HepG2 (cell line): ENCODE measurements around the gene PIP4K2B. TPM values are rescaled to one million over a fixed set of nuclear protein-coding genes. Genes with fewer than 3 reads are reported as not detected.

ENCODE experiments used
- ATAC-seq: fragments of 200-7000 bp; cut with Tn5 transposase; 3 replicates; pipeline ENCODE4 v1.9.1; 2020; ENCODE audit warnings: mild to moderate bottlenecking, moderate library complexity
- BruUV-seq: library from RNA; stranded (reverse); fragments of 400-500 nt; replicated peaks from 2 replicates; lab custom pipeline; 2021; lab: Mats Ljungman, UMichigan
- CTCF ChIA-PET: fragments of 300-600 bp; formaldehyde crosslinking; extraction: SDS; loops from one replicate; lab custom pipeline; 2021; ENCODE audit warnings: low total read pairs, inconsistent platforms, low intra/inter-chr PET ratio; lab: Yijun Ruan, JAX
- POLR2A ChIA-PET: fragments of 350-600 bp; sonication (Branson Sonifier 250); formaldehyde crosslinking; loops from one replicate; lab custom pipeline; 2020; ENCODE audit warnings: antibody characterized with exemption, inconsistent platforms; lab: Yijun Ruan, JAX
- DNase-seq: peaks from one replicate; pipeline ENCODE4 v3.0.0-alpha.2; 2015; ENCODE audit warnings: low spot score
- FAIRE-seq: peaks from 3 replicates; lab custom pipeline; 2011; peaks lifted over from hg19 to GRCh38; lab: Jason Lieb, UNC
- H2AFZ ChIP-seq: one replicate; pipeline ENCODE4 v1.6.1; 2011; ENCODE audit warnings: low read length, inconsistent platforms
- H3K27ac ChIP-seq: fragments of 300-600 bp; 3 replicates; pipeline ENCODE4 v1.8.0; 2011; ENCODE audit warnings: mixed run types, mild to moderate bottlenecking, mixed read lengths, low read length, inconsistent platforms; ENCODE audit not compliant: insufficient read depth; ENCODE audit errors: extremely low read length
- H3K27me3 ChIP-seq, 2 experiments: fragments of 200-600 bp in 1 of 2; 2 replicates in 1 of 2; 3 replicates in 1 of 2; pipeline versions ENCODE4 v1.6.0 to v1.8.0; 2011; ENCODE audit warnings: low read length in 2 of 2, mild to moderate bottlenecking in 2 of 2, moderate library complexity in 2 of 2, inconsistent platforms in 1 of 2; ENCODE audit not compliant: insufficient read depth in 2 of 2, control insufficient read depth in 1 of 2
- H3K36me3 ChIP-seq, 2 experiments: fragments of 200-600 bp in 1 of 2; replicated peaks in 1 of 2; 2 replicates in 1 of 2; 3 replicates in 1 of 2; pipeline versions ENCODE4 v1.5.1 to v1.8.0; 2011; ENCODE audit warnings: low read length in 2 of 2, inconsistent platforms in 1 of 2; ENCODE audit not compliant: insufficient read depth in 2 of 2, control insufficient read depth in 1 of 2
- H3K4me1 ChIP-seq: 2 replicates; pipeline ENCODE4 v1.5.1; 2012; ENCODE audit warnings: low read length, inconsistent platforms; ENCODE audit not compliant: insufficient read depth
- H3K4me2 ChIP-seq: 2 replicates; pipeline ENCODE4 v1.6.0; 2011; ENCODE audit warnings: low read depth, low read length, inconsistent platforms
- H3K4me3 ChIP-seq, 3 experiments: fragments of 200-600 bp in 1 of 3; sonication (generic), shearing (Covaris generic) in 1 of 3; replicated peaks in 1 of 3; 2 replicates each; pipeline ENCODE4 v1.5.1; 2011 to 2016; ENCODE audit warnings: low read length in 3 of 3, inconsistent platforms in 2 of 3, low read depth in 2 of 3, mild to moderate bottlenecking in 2 of 3, control low read depth in 1 of 3, mixed read lengths in 1 of 3; ENCODE audit not compliant: insufficient read depth in 1 of 3
- H3K79me2 ChIP-seq: one replicate; pipeline ENCODE4 v1.6.1; 2011; ENCODE audit warnings: low read length, inconsistent platforms; ENCODE audit not compliant: insufficient read depth
- H3K9ac ChIP-seq: 2 replicates; pipeline ENCODE4 v1.6.0; 2011; ENCODE audit warnings: mild to moderate bottlenecking, low read depth, low read length, inconsistent platforms; ENCODE audit not compliant: insufficient read depth
- H3K9me3 ChIP-seq: 2 replicates; pipeline ENCODE4 v1.5.1; 2012; ENCODE audit warnings: mild to moderate bottlenecking, low read length
- H4K20me1 ChIP-seq: 2 replicates; pipeline ENCODE4 v1.6.0; 2011; ENCODE audit warnings: inconsistent platforms, mild to moderate bottlenecking, low read length, moderate library complexity; ENCODE audit not compliant: insufficient read depth
- AGO2 ChIP-seq: fragments of 200-400 bp; formaldehyde crosslinking; optimal IDR thresholded peaks from 2 replicates; pipeline ENCODE3; 2017; ENCODE audit warnings: mild to moderate bottlenecking, low read depth, low read length, moderate library complexity
- AKAP8 ChIP-seq: sonication (generic); formaldehyde crosslinking; IDR thresholded peaks from 2 replicates; pipeline ENCODE4 v1.5.1; 2020; ENCODE audit warnings: mild to moderate bottlenecking, missing genetic modification reagents
- DZIP1 ChIP-seq: sonication (generic); formaldehyde crosslinking; IDR thresholded peaks from 2 replicates; pipeline ENCODE4 v1.5.0; 2020; ENCODE audit warnings: mild to moderate bottlenecking, missing genetic modification reagents
- FOXA1 ChIP-seq, 2 experiments: fragments of 450-650 bp in 1 of 2; sonication (generic) in 1 of 2; formaldehyde crosslinking in 1 of 2; IDR thresholded peaks; 2 replicates each; pipeline versions ENCODE4 v1.4.0 to v1.6.1; 2016 to 2020; ENCODE audit warnings: missing genetic modification reagents in 1 of 2
- KDM3A ChIP-seq: IDR thresholded peaks from 2 replicates; pipeline ENCODE4 v1.6.1; 2018; ENCODE audit warnings: low read depth, missing compliant biosample characterization
- KLF13 ChIP-seq: sonication (generic); formaldehyde crosslinking; IDR thresholded peaks from 2 replicates; pipeline ENCODE4 v1.4.0; 2020; ENCODE audit warnings: mild to moderate bottlenecking, missing genetic modification reagents
- MEIS2 ChIP-seq: sonication (generic); formaldehyde crosslinking; IDR thresholded peaks from 2 replicates; pipeline ENCODE4 v1.9.0; 2021; ENCODE audit warnings: mild to moderate bottlenecking, missing genetic modification reagents
- NCOR1 ChIP-seq: fragments of 200-600 bp; sonication (generic); IDR thresholded peaks from 2 replicates; pipeline ENCODE4 v1.7.0; 2017; ENCODE audit warnings: antibody characterized with exemption, low read length, borderline replicate concordance
- NONO ChIP-seq, 2 experiments: fragments of 450-650 bp in 1 of 2; sonication (generic) in 1 of 2; formaldehyde crosslinking in 1 of 2; IDR thresholded peaks in 1 of 2; conservative IDR thresholded peaks in 1 of 2; 2 replicates each; pipeline versions ENCODE4 v1.6.1 to v1.8.0; 2017 to 2022; ENCODE audit warnings: mild to moderate bottlenecking in 1 of 2, missing genetic modification reagents in 1 of 2, moderate library complexity in 1 of 2
- POLR2A ChIP-seq, 2 experiments: IDR thresholded peaks; 2 replicates each; pipeline ENCODE4 v1.6.1; 2011; ENCODE audit warnings: low read depth in 2 of 2, low read length in 2 of 2, mild to moderate bottlenecking in 1 of 2, moderate library complexity in 1 of 2; ENCODE audit not compliant: insufficient read depth in 1 of 2
- SALL1 ChIP-seq: sonication (generic); formaldehyde crosslinking; IDR thresholded peaks from 2 replicates; pipeline ENCODE4 v1.8.0; 2022; ENCODE audit warnings: mild to moderate bottlenecking, missing genetic modification reagents
- SNAPC2 ChIP-seq: sonication (generic); formaldehyde crosslinking; IDR thresholded peaks from 2 replicates; pipeline ENCODE4 v1.8.1; 2022; ENCODE audit warnings: mild to moderate bottlenecking, missing genetic modification reagents
- SP4 ChIP-seq: sonication (generic); formaldehyde crosslinking; IDR thresholded peaks from 2 replicates; pipeline ENCODE4 v1.8.1; 2023; ENCODE audit warnings: mild to moderate bottlenecking, missing genetic modification reagents
- TEAD3 ChIP-seq: optimal IDR thresholded peaks from 2 replicates; pipeline ENCODE3; 2016; ENCODE audit warnings: borderline replicate concordance
- ZBTB7B ChIP-seq: sonication (generic); formaldehyde crosslinking; IDR thresholded peaks from 2 replicates; pipeline ENCODE4 v1.4.0; 2020; ENCODE audit warnings: missing genetic modification reagents
- ZNF746 ChIP-seq: sonication (generic); formaldehyde crosslinking; IDR thresholded peaks from 2 replicates; pipeline ENCODE4 v1.8.0; 2022; ENCODE audit warnings: mild to moderate bottlenecking, missing genetic modification reagents
- WGBS: methylation state at CpG from one replicate; pipeline ENCODE4 v1.1.6; 2017; ENCODE audit warnings: low lambda C conversion rate; 5-methylcytosine and 5-hydroxymethylcytosine counted together
- in situ Hi-C: cut with HindIII; loops from 2 replicates; pipeline ENCODE4 v1.10.0; 2017; ENCODE audit warnings: low pct_unique_long_range_greater_than_20kb; ENCODE audit not compliant: extremely low pct_ligation_motif_present
- intact Hi-C: fragments of 100-400 bp; cut with micrococcal nuclease; formaldehyde crosslinking; loops from one replicate; pipeline ENCODE4 v1.10.0; 2022; ENCODE audit not compliant: unreplicated experiment
- polyA plus RNA-seq, 8 experiments: library from polyadenylated mRNA; depleted of rRNA in 3 of 8; stranded (reverse) in 7 of 8; unstranded in 1 of 8; fragments of >200 nt; fragmentation: Illumina TruSeq in 4 of 8; extraction: Trizol in 4 of 8; gene quantifications; 2 replicates each; pipeline versions ENCODE4 v1.2.1 to v1.2.3, GENCODE V29; 2011 to 2016; ENCODE audit warnings: low read depth in 4 of 8, missing spikeins in 1 of 8, mixed read lengths in 1 of 8; ENCODE audit not compliant: insufficient read depth in 1 of 8
- total RNA-seq, 5 experiments: library from RNA; depleted of rRNA; stranded (reverse); fragments of >200 nt; fragmentation: Illumina TruSeq; extraction: Trizol; gene quantifications; 2 replicates each; pipeline ENCODE4 v1.2.3, GENCODE V29; 2016; ENCODE audit warnings: low read depth in 1 of 5
- TF ChIP-seq, protein P1 (sequence below): sonication (generic); formaldehyde crosslinking; IDR thresholded peaks from 2 replicates; pipeline ENCODE4 v1.5.0; 2020; ENCODE audit warnings: missing genetic modification reagents, mild to moderate bottlenecking, borderline replicate concordance

The PIP4K2B gene
- total and polyA plus RNA-seq, 2 of the 13 experiments (the other 11 are each of a cell fraction or from before 2014, with no cell fraction given): 20.4 to 54.0 TPM

DNA sequence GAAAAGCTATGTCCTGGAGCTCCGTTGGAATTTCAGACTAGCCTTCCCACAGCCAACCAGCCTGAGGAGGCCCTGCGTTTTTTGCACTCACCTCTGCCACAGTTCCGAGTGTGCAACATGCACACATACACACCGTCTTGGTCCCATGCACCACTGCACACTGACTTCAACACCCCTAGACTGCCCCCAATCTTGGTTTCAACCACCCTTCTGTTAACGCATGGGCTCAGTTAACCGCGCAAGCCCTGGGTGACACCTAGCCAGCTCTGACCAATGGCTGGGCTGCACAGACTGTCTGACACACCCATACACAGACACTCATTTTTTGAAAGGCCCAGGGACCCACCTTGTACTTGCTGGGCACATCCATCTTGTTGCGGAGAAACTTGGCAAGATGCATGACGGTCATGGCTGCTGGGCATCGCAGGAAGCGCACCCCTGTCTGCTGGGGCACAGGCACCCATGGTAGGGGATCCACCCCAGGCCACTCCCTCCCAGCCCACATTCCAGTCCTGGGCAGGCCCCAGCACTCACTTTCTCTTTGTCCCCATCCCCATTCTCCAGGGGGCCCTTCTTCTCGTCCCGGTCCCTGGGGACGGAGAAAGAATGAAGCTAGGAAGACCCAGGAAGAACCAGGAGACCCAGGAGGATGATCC is 61.2 kb downstream of the PIP4K2B start (continued):
- peak; percentile 5 to 44; a peak in 1 of 4 replicates for TF ChIP-seq POLR2A (IDR thresholded peaks at IDR 0.05; ENCODE audit: insufficient read depth in 1 of 2, low read depth in 2 of 2, low read length in 2 of 2)

- Histone ChIP-seq H3K9me3 (no peaks in the 10 kb centered on the region), H3K27ac (peak overlapping the region; percentile 7), H4K20me1 (peaks cover 22% of the 10 kb centered on the region; the same call in 1 of the 2 replicates), H3K79me2 (peaks cover 36% of the 10 kb centered on the region), H3K36me3 (peaks cover 36 to 58% of the 10 kb centered on the region in 2 experiments), H2AFZ (no peak overlapping the region), H3K4me3 (no peak overlapping the region; a peak in 1 of 6 replicates), H3K9ac (no peak overlapping the region), H3K4me2 (no peak overlapping the region), H3K4me1 (peaks cover 45% of the 10 kb centered on the region), H3K27me3 (no peaks in the 10 kb centered on the region)
- ATAC-seq (no peak), DNase-seq (peak; percentile 33), FAIRE-seq (no peak)
- intact Hi-C loops (loop anchor here (1.0 kb wide), 1 partner anchor 58 kb away; no protein-coding TSS in a partner anchor), in situ Hi-C loops (no loop called here)
- POLR2A ChIA-PET: interaction anchor here (0.6 to 2.2 kb wide), 13 partner anchors 9 to 78 kb away, joined by 3 to 27 read pairs (median 4); partner anchors contain the start of gene EPOP
- CTCF ChIA-PET: interaction anchor here (1.1 to 3.6 kb wide), 3 partner anchors 12 to 72 kb away, joined by 5 to 37 read pairs (median 6); partner anchors contain the start of gene PCGF2
- BruUV-seq: no TSS peak
- WGBS: 66% methylated on average over 21 of the region's 23 CpGs
- peak; percentile 62; the same call in 1 of the 2 replicates for TF ChIP-seq KLF13 (CRISPR knock-in tag)
- peak; percentile 80 for TF ChIP-seq KDM3A (CRISPR knock-in tag)
- TF ChIP-seq ZNF746 (CRISPR knock-in tag): peak; percentile 54; the same call in 1 of the 2 replicates
- peak; percentile 90 for TF ChIP-seq AKAP8 (CRISPR knock-in tag)
- no peak for TF ChIP-seq NONO (IDR thresholded peaks at IDR 0.05)
- peak; percentile 73 for TF ChIP-seq NONO (CRISPR knock-in tag; conservative IDR thresholded peaks at IDR 0.05)
- TF ChIP-seq SP4: 0 out of 2 replicates have a peak, but pooled peaks have one; percentile 33
- no peak for TF ChIP-seq MEIS2 (CRISPR knock-in tag)
- TF ChIP-seq NCOR1: 0 out of 2 replicates have a peak, but pooled peaks have one; percentile 21
- TF ChIP-seq FOXA1 (IDR thresholded peaks at IDR 0.05): no peak
- TF ChIP-seq FOXA1 (CRISPR knock-in tag; IDR thresholded peaks at IDR 0.05): peak; percentile 59
- TF ChIP-seq SNAPC2 (CRISPR knock-in tag): no peak
- peak; percentile 22; the same call in 1 of the 2 replicates for TF ChIP-seq SALL1 (CRISPR knock-in tag)
- peak; percentile 90 for TF ChIP-seq ZBTB7B (CRISPR knock-in tag)
- peak; percentile 6 for TF ChIP-seq TEAD3 (CRISPR knock-in tag)
- TF ChIP-seq DZIP1 (CRISPR knock-in tag): peak; percentile 52; the same call in 1 of the 2 replicates
- TF ChIP-seq AGO2: peak; percentile 96
- TF ChIP-seq, protein P1, sequence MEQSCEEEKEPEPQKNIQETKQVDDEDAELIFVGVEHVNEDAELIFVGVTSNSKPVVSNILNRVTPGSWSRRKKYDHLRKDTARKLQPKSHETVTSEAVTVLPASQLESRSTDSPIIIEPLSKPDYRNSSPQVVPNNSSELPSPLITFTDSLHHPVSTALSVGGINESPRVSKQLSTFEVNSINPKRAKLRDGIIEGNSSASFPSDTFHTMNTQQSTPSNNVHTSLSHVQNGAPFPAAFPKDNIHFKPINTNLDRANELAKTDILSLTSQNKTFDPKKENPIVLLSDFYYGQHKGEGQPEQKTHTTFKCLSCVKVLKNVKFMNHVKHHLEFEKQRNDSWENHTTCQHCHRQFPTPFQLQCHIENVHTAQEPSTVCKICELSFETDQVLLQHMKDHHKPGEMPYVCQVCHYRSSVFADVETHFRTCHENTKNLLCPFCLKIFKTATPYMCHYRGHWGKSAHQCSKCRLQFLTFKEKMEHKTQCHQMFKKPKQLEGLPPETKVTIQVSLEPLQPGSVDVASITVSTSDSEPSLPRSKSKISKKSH (CRISPR knock-in tag): peak; percentile 70
Measured at GRCh38 chr17:38735161-38735997, 64.0 kb downstream of the PIP4K2B start.
